Pancreas (tissue), 10 donors: ENCODE results near the gene MBIP. TPM values are rescaled to one million over a fixed set of nuclear protein-coding genes. Genes with fewer than 3 reads are reported as not detected.

Experiments used
- ATAC-seq, 4 donors: fragments of 200-7000 bp; cut with Tn5 transposase; one replicate each; pipeline versions ENCODE4 v1.8.0 to v1.9.1; 2020; ENCODE audit warnings: mild to moderate bottlenecking in 4 of 4, moderate library complexity in 4 of 4
- DNase-seq, 6 donors: peaks; one replicate each; pipeline ENCODE4 v3.0.0-alpha.2; 2020
- FAIRE-seq: peaks from 2 replicates; lab custom pipeline; 2012; peaks lifted over from hg19 to GRCh38; lab: Jason Lieb, UNC
- H3K27ac ChIP-seq, 4 donors: fragments of 200-600 bp; sonication (generic); 1 replicate in 3 of 4; 2 replicates in 1 of 4; pipeline versions ENCODE4 v1.5.0 to v1.8.0; 2020
- H3K27me3 ChIP-seq, 4 donors: fragments of 200-600 bp; one replicate each; pipeline ENCODE4 v1.8.0; 2021
- H3K36me3 ChIP-seq, 3 donors: fragments of 200-600 bp; sonication (generic) in 1 of 3; one replicate each; pipeline versions ENCODE4 v1.5.0 to v1.8.0; 2020 to 2021
- H3K4me1 ChIP-seq, 3 donors: fragments of 200-600 bp; one replicate each; pipeline ENCODE4 v1.8.0; 2021
- H3K4me3 ChIP-seq, 4 donors: fragments of 200-600 bp; sonication (generic) in 2 of 4; one replicate each; pipeline versions ENCODE4 v1.5.0 to v1.8.0; 2020 to 2021
- H3K9me3 ChIP-seq, 4 donors: fragments of 200-600 bp; one replicate each; pipeline ENCODE4 v1.8.0; 2021
- WGBS, 2 donors: extraction: QIAGEN DNeasy Blood & Tissue Kit; methylation state at CpG; one replicate each; pipeline ENCODE4 v1.1.7; 2013; 5-methylcytosine and 5-hydroxymethylcytosine counted together
- intact Hi-C, 3 donors: fragments of 100-400 bp; cut with DNase I; formaldehyde crosslinking; loops; one replicate each; pipeline versions ENCODE4 v1.11.1 to v1.14.2; 2022
- polyA plus RNA-seq, 2 donors: library from polyadenylated mRNA; stranded (reverse); fragments of 200-250 nt; gene quantifications; one replicate each; pipeline ENCODE4 v1.2.3, GENCODE V29; 2013
- total RNA-seq, 6 donors: library from RNA; stranded (reverse); fragmentation: NEBNext Ultra II Directional in 4 of 6; extraction: Animal tissue kit (Norgen Biotek cat#: 25700) in 4 of 6; gene quantifications; one replicate each; pipeline versions ENCODE4 v1.2.1 to v1.2.4, GENCODE V29; 2021 to 2023
- TF ChIP-seq, protein P1 (sequence below), 4 donors: fragments of 200-600 bp; sonication (generic) in 3 of 4; IDR thresholded peaks; one replicate each; pipeline versions ENCODE4 v1.5.0 to v1.8.0; 2021; ENCODE audit warnings: antibody characterized with exemption in 4 of 4
- donor health status: healthy with polysubstance abuse.
- donor health status: DM: no; HTN: no; CAD: no; lungs with moderate emphysema.
- donor health status: DM: no; HTN: no; CAD: no.
- donor health status: control.
- donor health status: control.
- donor health status: Bipolar disorder and iron deficiency.
- donor health status: DM: yes; HTN: yes; CAD: no.
- donor health status: DM: no; HTN: no; CAD: no.
- donor health status: DM: no; HTN: no; CAD: no.
- donor health status: DM: yes; HTN: yes; CAD: no.

The MBIP gene
- total and polyA plus RNA-seq, 8 donors: 6.0 to 15.0 (median 9.0) TPM

DNA sequence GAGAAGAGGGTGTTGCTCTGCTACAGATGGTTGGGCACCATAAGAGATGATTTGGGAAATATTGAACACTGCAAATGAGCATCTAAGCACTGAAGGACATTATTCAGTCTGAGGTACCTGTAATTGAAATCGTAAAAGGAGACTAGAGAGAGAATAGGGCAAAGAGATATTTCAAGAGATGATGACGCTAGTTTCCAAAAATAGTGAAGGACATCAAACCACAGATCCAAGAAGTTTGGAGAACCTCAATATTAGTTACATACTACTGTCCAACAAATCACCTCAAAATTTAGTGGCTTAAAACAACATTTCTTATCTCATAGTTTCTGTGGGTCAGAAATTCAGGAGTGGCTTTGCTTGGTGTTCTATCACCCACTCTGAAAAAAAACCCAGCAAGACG lies 4.5 kb upstream of the MBIP start:
- no peak for FAIRE-seq
- Histone ChIP-seq H3K27ac (no peak overlapping the region), H3K4me3 (no peak overlapping the region), H3K27me3 (no peaks in the 10 kb centered on the region), H3K36me3 (no peaks in the 10 kb centered on the region), H3K4me1 (no peaks in the 10 kb centered on the region), H3K9me3 (no peaks in the 10 kb centered on the region)
- WGBS, 2 donors: 65 to 74% methylated on average over 3 of the region's 3 CpGs
- intact Hi-C loops: no loop called here
- no peak for DNase-seq
- ATAC-seq: no peak
- TF ChIP-seq, protein P1, sequence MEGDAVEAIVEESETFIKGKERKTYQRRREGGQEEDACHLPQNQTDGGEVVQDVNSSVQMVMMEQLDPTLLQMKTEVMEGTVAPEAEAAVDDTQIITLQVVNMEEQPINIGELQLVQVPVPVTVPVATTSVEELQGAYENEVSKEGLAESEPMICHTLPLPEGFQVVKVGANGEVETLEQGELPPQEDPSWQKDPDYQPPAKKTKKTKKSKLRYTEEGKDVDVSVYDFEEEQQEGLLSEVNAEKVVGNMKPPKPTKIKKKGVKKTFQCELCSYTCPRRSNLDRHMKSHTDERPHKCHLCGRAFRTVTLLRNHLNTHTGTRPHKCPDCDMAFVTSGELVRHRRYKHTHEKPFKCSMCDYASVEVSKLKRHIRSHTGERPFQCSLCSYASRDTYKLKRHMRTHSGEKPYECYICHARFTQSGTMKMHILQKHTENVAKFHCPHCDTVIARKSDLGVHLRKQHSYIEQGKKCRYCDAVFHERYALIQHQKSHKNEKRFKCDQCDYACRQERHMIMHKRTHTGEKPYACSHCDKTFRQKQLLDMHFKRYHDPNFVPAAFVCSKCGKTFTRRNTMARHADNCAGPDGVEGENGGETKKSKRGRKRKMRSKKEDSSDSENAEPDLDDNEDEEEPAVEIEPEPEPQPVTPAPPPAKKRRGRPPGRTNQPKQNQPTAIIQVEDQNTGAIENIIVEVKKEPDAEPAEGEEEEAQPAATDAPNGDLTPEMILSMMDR (IDR thresholded peaks at IDR 0.05): no peak

- 62% methylated on average over 8 of the region's 8 CpGs for WGBS, 2 donors
- Histone ChIP-seq H3K4me1 (peaks cover 9 to 19% (median 18%) of the 10 kb centered on the region in 3 donors), H3K27ac (peak overlapping the region in 3 of 4 donors; percentile 81 to 88 (median 82)), H3K27me3 (no peaks in the 10 kb centered on the region), H3K9me3 (no peaks in the 10 kb centered on the region), H3K4me3 (peak overlapping the region; percentile 49 to 87 (median 84)), H3K36me3 (no peaks in the 10 kb centered on the region)
- DNase-seq (no peak), ATAC-seq (peak; percentile 2 to 16 (median 9)), FAIRE-seq (no peak)
- intact Hi-C loops: no loop called here
- TF ChIP-seq, protein P1 (IDR thresholded peaks at IDR 0.05): no peak
Observed at GRCh38 chr14:36320897-36321381, 502 bp upstream of the MBIP start.

GRCh38 chr14:36319899-36320199 lies 588 bp downstream of the MBIP start:
- FAIRE-seq: no peak
- Histone ChIP-seq H3K27me3 (no peaks in the 10 kb centered on the region), H3K9me3 (no peaks in the 10 kb centered on the region), H3K27ac (peak overlapping the region; percentile 81 to 88 (median 85)), H3K4me1 (peaks cover 9 to 19% (median 18%) of the 10 kb centered on the region in 3 donors), H3K36me3 (no peaks in the 10 kb centered on the region), H3K4me3 (peak overlapping the region; percentile 49 to 87 (median 84))
- intact Hi-C loops: no loop called here
- 0% methylated on average over 9 of the region's 9 CpGs for WGBS, 2 donors
- no peak for DNase-seq
- TF ChIP-seq, protein P1 (IDR thresholded peaks at IDR 0.05): no peak
- ATAC-seq: no peak

DNA sequence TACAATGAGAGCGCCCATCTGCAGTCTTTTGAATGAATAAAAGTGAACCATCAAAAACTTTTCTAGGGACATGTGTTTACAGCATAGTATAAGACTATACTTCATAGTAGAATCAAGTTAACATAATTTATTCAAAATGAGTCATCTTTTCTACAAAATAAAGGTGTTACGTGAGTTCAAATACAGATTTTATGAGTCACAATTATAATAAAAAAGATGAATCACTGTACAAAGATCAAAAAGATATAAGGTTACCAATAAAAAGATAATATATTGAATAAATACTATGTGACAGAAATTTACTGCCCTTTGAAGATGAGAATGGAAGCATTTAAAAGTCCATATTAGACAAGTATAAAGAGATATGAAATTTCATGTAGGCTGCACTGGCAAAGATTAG lies 2.8 kb downstream of the MBIP start:
- no peak for DNase-seq
- Histone ChIP-seq H3K36me3 (peaks cover 0 to 2% (median 0%) of the 10 kb centered on the region in 3 donors), H3K27ac (no peak overlapping the region), H3K27me3 (no peaks in the 10 kb centered on the region), H3K4me1 (peaks cover 9 to 19% (median 18%) of the 10 kb centered on the region in 3 donors), H3K9me3 (no peaks in the 10 kb centered on the region), H3K4me3 (no peak overlapping the region)
- ATAC-seq: no peak
- TF ChIP-seq, protein P1 (IDR thresholded peaks at IDR 0.05): no peak
- FAIRE-seq: peak; percentile 75
- intact Hi-C loops: no loop called here
- WGBS, 2 donors: 77% methylated on average over 2 of the region's 2 CpGs

DNA sequence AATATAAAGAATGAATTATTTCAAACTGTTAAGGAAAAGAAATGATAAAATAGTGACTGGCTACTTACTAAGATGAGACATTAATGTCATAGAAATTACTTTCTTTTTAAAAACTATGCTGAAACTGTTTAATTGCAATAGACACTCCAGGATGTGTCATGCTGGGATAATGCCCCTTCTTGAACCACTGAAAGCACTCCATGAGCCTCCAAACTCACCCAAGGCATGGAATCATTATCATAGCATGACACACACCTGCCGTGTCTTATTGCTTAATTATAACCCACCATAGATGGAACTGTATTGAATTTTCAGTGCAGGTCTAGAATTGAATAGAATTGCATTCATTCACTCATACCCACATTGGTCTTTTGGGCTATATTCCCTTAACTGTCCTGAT lies 4.3 kb downstream of the MBIP start:
- Histone ChIP-seq H3K9me3 (no peaks in the 10 kb centered on the region), H3K27ac (no peak overlapping the region), H3K4me3 (no peak overlapping the region), H3K27me3 (no peaks in the 10 kb centered on the region), H3K4me1 (peaks cover 9 to 19% (median 18%) of the 10 kb centered on the region in 3 donors), H3K36me3 (peaks cover 0 to 7% (median 2%) of the 10 kb centered on the region in 3 donors)
- WGBS, 2 donors: 84 to 93% methylated on average over 1 of the region's 1 CpG
- FAIRE-seq: no peak
- no peak for ATAC-seq
- no peak for DNase-seq
- intact Hi-C loops: no loop called here
- TF ChIP-seq, protein P1 (IDR thresholded peaks at IDR 0.05): no peak
